Natural killer cell (primary cell): Measurements from ENCODE around the gene PUSL1. TPM values are rescaled to one million over a fixed set of nuclear protein-coding genes. Genes with fewer than 3 reads are reported as not detected.

Source experiments
- ATAC-seq, 3 donors: fragments of 150-1000 bp in 2 of 3; fragments of 200-7000 bp in 1 of 3; cut with Tn5 transposase; 1 replicate in 1 of 3; 2 replicates in 2 of 3; pipeline ENCODE4 v1.10.0; 2021; ENCODE audit warnings: mild to moderate bottlenecking in 2 of 3, moderate library complexity in 2 of 3
- DNase-seq, 2 donors: peaks; one replicate each; pipeline versions ENCODE4 v3.0.0 to v3.0.0-alpha.2; 2013 to 2021; ENCODE audit warnings: mixed read lengths in 1 of 2
- H3K27ac ChIP-seq: one replicate; pipeline ENCODE4 v1.5.1; 2013; ENCODE audit warnings: mild to moderate bottlenecking, low read length
- H3K27me3 ChIP-seq: one replicate; pipeline ENCODE4 v1.6.1; 2013; ENCODE audit warnings: low read length; ENCODE audit not compliant: control insufficient read depth, insufficient read depth
- H3K36me3 ChIP-seq: one replicate; pipeline ENCODE4 v1.6.1; 2013; ENCODE audit warnings: low read length; ENCODE audit not compliant: control insufficient read depth, insufficient read depth
- H3K4me1 ChIP-seq: one replicate; pipeline ENCODE4 v1.6.1; 2013; ENCODE audit warnings: low read length; ENCODE audit not compliant: control insufficient read depth, insufficient read depth
- H3K4me3 ChIP-seq: one replicate; pipeline ENCODE4 v1.5.1; 2013; ENCODE audit warnings: low read length
- H3K9me3 ChIP-seq: one replicate; pipeline ENCODE4 v1.6.1; 2013; ENCODE audit warnings: low read length; ENCODE audit not compliant: control insufficient read depth, insufficient read depth
- H3K27ac Mint-ChIP-seq, 2 donors: one replicate each; pipeline ENCODE4 v1.8.0; 2022; ENCODE audit warnings: mild to moderate bottlenecking in 2 of 2, mixed read lengths in 2 of 2, moderate library complexity in 1 of 2
- H3K27me3 Mint-ChIP-seq, 2 donors: one replicate each; pipeline ENCODE4 v1.8.0; 2022; ENCODE audit warnings: low read depth in 2 of 2, mixed read lengths in 2 of 2
- H3K36me3 Mint-ChIP-seq: one replicate; pipeline ENCODE4 v1.8.0; 2022; ENCODE audit warnings: mixed read lengths
- H3K4me1 Mint-ChIP-seq, 2 donors: one replicate each; pipeline ENCODE4 v1.8.0; 2022; ENCODE audit warnings: mixed read lengths in 2 of 2
- H3K4me3 Mint-ChIP-seq: one replicate; pipeline ENCODE4 v1.8.0; 2022; ENCODE audit warnings: mild to moderate bottlenecking, moderate library complexity, mixed read lengths
- H3K9me3 Mint-ChIP-seq, 2 donors: one replicate each; pipeline ENCODE4 v1.8.0; 2022; ENCODE audit warnings: mixed read lengths in 2 of 2
- WGBS: methylation state at CpG from one replicate; pipeline ENCODE4 v1.1.7; 2013; ENCODE audit warnings: missing lambda C conversion rate; ENCODE audit not compliant: insufficient coverage; 5-methylcytosine and 5-hydroxymethylcytosine counted together
- intact Hi-C: fragments of 100-400 bp; cut with micrococcal nuclease; formaldehyde crosslinking; loops from one replicate; pipeline ENCODE4 v1.14.2; 2022
- total RNA-seq, 4 donors: library from RNA; stranded (reverse); fragments of 120-200 nt in 1 of 4; gene quantifications; one replicate each; pipeline versions ENCODE4 v1.2.3 to v1.2.4, GENCODE V29; 2013 to 2022
- TF ChIP-seq, protein P1 (sequence below): fragments of 200-600 bp; IDR thresholded peaks from one replicate; pipeline ENCODE4 v1.8.0; 2022; ENCODE audit warnings: antibody characterized with exemption

PUSL1 gene
- total RNA-seq, 3 donors from 2014 or later (not counting 1 experiment from before 2014, with no cell fraction given), result 11.1 to 13.0 (median 12.9) TPM

DNA sequence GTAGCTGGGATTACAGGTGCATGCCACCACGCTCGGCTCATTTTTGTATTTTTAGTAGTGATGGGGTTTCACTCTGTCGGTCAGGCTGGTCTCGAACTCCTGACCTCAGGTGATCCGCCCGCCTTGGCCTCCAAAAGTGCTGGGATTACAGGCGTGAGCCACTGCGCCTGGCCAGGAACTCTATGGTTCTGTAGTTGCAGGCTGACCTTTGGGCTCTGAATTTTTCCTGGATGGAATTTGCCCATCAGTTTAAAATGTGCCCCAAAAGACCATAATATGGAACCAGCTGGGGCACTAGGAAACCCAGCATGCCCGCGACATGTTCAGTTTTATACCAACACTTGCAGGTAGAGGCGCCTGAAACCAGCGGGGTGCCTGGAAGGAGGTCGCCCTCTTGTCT is 29.8 kb upstream of the PUSL1 start:
- ATAC-seq, result no peak

DNA sequence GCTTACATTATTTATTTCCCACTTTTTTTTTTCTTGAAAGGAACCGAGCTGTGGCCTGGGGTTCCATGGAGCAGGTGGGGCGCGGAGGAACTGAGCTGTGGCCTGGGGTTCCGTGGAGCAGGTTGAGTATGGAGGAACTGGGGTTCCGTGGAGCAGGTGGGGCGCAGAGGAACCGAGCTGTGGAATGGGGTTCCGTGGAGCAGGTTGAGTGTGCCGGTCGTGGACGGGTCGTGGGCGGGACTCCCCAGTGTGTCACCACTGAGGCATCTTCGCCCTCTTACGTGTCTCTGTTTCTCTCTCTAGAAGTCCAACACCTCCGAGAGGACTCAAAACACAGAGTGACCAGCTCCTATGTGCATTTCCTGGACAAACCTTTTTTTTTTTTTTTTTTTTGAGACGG is 29.4 kb upstream of the PUSL1 start:
- H3K27ac Mint-ChIP-seq, result no peak overlapping the region

More for the DNA sequence above, 29.8 kb upstream of the PUSL1 start:
- Histone ChIP-seq H3K27ac (no peak overlapping the region), H3K9me3 (no peaks in the 10 kb centered on the region), H3K4me3 (no peak overlapping the region), H3K4me1 (peaks cover 10% of the 10 kb centered on the region), H3K27me3 (no peaks in the 10 kb centered on the region), H3K36me3 (no peaks in the 10 kb centered on the region)
- H3K27me3 Mint-ChIP-seq, result no peaks in the 10 kb centered on the region
- 95% methylated on average over 13 of the region's 13 CpGs for WGBS
- no peak overlapping the region for H3K4me3 Mint-ChIP-seq
- no peaks in the 10 kb centered on the region for H3K4me1 Mint-ChIP-seq
- intact Hi-C loops, result no loop called here
- no peak for DNase-seq
- no peaks in the 10 kb centered on the region for H3K36me3 Mint-ChIP-seq
- no peaks in the 10 kb centered on the region for H3K9me3 Mint-ChIP-seq
- H3K27ac Mint-ChIP-seq, result no peak overlapping the region
- TF ChIP-seq, protein P1, sequence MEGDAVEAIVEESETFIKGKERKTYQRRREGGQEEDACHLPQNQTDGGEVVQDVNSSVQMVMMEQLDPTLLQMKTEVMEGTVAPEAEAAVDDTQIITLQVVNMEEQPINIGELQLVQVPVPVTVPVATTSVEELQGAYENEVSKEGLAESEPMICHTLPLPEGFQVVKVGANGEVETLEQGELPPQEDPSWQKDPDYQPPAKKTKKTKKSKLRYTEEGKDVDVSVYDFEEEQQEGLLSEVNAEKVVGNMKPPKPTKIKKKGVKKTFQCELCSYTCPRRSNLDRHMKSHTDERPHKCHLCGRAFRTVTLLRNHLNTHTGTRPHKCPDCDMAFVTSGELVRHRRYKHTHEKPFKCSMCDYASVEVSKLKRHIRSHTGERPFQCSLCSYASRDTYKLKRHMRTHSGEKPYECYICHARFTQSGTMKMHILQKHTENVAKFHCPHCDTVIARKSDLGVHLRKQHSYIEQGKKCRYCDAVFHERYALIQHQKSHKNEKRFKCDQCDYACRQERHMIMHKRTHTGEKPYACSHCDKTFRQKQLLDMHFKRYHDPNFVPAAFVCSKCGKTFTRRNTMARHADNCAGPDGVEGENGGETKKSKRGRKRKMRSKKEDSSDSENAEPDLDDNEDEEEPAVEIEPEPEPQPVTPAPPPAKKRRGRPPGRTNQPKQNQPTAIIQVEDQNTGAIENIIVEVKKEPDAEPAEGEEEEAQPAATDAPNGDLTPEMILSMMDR, result no peak

DNA sequence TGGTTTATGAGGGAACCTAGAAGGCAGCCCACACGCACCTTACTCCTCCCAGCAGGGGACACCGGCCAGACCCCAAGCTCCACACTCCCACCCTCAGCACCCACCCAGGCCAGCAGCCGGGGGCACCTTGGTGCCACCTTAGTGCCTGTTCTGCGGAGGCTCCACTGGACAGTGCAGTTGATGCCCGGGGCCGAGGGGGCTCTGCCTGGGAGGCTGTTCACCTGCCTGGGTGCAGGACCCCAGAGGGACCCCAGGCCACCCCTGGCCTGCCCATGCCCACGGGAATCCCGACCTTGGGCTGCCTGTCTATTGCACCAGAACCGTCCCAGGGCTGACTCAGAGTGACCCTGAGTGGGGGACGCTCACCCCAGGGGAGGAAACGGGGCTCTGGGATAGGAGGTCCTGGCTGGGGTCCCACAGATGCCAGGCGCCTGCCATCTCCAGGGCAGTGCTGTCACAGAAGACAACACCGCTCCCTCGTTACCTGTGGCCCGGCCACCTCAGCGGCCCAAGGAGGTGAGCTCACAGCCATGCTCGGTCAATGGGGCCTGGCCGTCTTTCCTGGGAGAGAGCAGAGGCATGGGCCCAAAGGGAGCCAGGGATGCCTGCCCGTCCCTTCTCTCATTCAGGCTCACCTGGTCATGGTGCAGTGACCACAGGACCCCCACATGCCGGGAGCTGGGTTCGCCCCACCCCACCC is 27.5 kb upstream of the PUSL1 start:
- H3K27me3 ChIP-seq, result no peaks in the 10 kb centered on the region
- Mint-ChIP-seq H3K36me3 (no peaks in the 10 kb centered on the region), H3K27me3 (no peaks in the 10 kb centered on the region), H3K4me3 (no peak overlapping the region), H3K4me1 (no peaks in the 10 kb centered on the region), H3K9me3 (no peaks in the 10 kb centered on the region), H3K27ac (no peak overlapping the region)
- 88% methylated on average over 21 of the region's 21 CpGs for WGBS
- DNase-seq (no peak), ATAC-seq (no peak)
- no peak overlapping the region for H3K27ac ChIP-seq
- TF ChIP-seq, protein P1, result no peak
- intact Hi-C loops, result no loop called here
- no peaks in the 10 kb centered on the region for H3K36me3 ChIP-seq
- no peaks in the 10 kb centered on the region for H3K9me3 ChIP-seq
- H3K4me3 ChIP-seq, result no peak overlapping the region
- H3K4me1 ChIP-seq, result peaks cover 3% of the 10 kb centered on the region

More for the DNA sequence above, 29.4 kb upstream of the PUSL1 start:
- DNase-seq (no peak), ATAC-seq (no peak)
- Histone ChIP-seq H3K4me1 (peaks cover 12% of the 10 kb centered on the region), H3K27me3 (no peaks in the 10 kb centered on the region), H3K9me3 (no peaks in the 10 kb centered on the region), H3K4me3 (no peak overlapping the region), H3K27ac (no peak overlapping the region), H3K36me3 (no peaks in the 10 kb centered on the region)
- intact Hi-C loops, result no loop called here
- WGBS, result 91% methylated on average over 16 of the region's 17 CpGs
- H3K9me3 Mint-ChIP-seq, result no peaks in the 10 kb centered on the region
- no peaks in the 10 kb centered on the region for H3K4me1 Mint-ChIP-seq
- no peaks in the 10 kb centered on the region for H3K27me3 Mint-ChIP-seq
- TF ChIP-seq, protein P1, result no peak
- H3K4me3 Mint-ChIP-seq, result no peak overlapping the region
- H3K36me3 Mint-ChIP-seq, result no peaks in the 10 kb centered on the region
